ENCODE results near the gene NXNL1.
A peak's percentile ranks its signal among the peaks of the same experiment; 100 is the strongest.

Gene NXNL1

DNA sequence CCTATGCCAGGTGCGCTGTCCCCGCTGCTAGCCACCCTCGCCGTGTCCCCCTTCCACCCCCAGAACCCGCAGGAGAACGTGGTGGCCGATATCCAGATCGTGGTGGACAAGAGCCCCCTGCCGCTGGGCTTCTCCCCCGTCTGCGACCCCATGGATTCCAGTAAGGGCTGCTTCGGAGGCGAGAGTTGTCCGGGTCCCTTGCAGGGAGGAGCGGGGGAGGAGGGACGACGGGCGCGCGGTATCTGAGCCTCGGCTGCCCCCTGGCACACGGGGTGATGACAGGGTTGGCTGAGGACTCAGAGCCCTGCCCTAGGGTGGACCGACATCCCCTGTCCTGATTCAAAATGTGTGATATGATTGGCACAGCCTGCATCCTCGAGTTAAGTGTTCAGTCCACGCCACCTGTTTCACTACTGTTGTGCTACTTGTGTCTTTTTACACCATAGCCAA, 40.2 kb downstream of the NXNL1 start:
- H3K27ac ChIP-seq = peak overlapping the region; percentile 74
- TF ChIP-seq, protein P1, sequence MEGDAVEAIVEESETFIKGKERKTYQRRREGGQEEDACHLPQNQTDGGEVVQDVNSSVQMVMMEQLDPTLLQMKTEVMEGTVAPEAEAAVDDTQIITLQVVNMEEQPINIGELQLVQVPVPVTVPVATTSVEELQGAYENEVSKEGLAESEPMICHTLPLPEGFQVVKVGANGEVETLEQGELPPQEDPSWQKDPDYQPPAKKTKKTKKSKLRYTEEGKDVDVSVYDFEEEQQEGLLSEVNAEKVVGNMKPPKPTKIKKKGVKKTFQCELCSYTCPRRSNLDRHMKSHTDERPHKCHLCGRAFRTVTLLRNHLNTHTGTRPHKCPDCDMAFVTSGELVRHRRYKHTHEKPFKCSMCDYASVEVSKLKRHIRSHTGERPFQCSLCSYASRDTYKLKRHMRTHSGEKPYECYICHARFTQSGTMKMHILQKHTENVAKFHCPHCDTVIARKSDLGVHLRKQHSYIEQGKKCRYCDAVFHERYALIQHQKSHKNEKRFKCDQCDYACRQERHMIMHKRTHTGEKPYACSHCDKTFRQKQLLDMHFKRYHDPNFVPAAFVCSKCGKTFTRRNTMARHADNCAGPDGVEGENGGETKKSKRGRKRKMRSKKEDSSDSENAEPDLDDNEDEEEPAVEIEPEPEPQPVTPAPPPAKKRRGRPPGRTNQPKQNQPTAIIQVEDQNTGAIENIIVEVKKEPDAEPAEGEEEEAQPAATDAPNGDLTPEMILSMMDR (conservative IDR thresholded peaks at IDR 0.05) = no peak

DNA sequence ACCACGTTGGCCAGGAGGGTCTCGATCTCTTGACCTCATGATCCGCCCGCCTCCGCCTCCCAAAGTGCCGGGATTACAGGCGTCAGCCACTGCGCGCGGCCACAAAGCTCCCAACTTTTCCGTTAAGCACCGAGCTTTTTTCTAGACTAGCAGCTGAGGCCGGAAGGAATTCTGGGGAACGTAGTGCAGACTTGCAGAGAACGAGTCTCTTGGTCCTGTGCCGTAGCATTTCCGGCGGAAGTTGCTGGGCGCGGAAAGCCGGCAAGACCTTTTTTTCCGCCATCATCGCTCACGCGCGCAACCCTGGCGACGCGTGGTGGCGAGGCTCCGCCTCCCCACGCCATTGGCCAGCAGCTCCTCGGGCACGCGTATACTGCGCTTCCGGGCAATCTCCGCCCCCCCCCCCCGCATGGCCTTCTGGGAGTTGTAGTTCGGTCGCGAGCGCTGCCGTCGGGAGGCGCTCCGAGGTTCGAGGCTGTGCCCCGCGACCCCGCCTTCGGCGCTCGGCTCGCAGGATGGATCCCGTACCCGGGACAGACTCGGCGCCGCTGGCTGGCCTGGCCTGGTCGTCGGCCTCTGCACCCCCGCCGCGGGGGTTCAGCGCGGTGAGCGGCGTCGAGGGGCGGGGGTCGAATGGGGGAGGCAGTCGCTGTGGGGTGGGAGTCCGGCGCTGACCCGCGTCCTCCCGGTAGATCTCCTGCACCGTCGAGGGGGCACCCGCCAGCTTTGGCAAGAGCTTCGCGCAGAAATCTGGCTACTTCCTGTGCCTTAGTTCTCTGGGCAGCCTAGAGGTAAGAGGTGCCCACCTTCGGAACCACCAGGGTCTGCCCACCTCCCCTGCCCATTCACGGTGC, 40.9 kb downstream of the NXNL1 start, which contains the start of gene MVB12A:
Gene MVB12A (plus strand): TSS at position 427 of the 854 bp plus-strand sequence. CDS start 89 bp downstream, at position 516.
- H3K27ac ChIP-seq = peak within 1 kb of the TSS; percentile 74
- TF ChIP-seq, protein P1 (conservative IDR thresholded peaks at IDR 0.05) = no peak

DNA sequence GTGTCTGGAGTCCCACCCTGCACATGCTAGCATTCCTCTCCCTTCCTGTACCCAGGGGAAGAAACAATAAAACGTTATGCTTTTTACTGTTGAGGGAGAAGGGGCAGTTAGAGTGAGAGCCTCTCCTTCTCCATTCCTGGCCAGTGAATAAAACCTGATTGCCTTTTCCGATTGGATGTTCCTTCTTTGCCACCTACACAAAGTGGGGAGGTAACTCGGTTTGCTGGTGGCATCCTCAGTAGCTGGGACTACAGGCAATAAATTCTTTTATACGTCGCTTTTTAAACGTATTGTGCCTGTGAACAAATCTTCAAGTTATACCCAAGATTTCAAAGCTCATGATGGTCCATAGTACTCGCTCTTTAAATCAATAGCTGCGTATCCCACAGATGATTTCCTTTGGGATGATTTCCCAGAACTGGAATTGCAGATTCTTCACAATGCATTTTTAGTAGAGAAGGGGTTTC, 41.5 kb downstream of the NXNL1 start:
- peak overlapping the region; percentile 74 for H3K27ac ChIP-seq
- TF ChIP-seq, protein P1 (conservative IDR thresholded peaks at IDR 0.05) = no peak

DNA sequence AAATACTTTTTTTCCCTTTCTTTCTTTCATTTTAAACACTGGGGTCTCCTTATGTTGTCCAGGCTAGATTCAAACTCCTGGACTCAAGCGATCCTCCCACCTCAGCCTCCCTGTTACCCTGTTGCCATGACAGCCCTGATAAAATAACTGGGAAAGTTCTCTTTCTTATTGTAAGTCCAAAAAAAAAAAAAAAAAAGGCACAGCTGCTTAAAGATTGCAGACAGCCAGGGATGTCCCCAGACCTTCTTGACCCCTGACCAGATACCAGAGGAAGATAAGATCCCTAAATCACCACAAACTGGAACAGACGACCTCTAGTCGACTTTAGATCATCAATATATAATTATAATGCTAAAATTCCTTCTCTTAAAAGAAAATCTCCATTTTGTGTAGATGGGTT, 42.0 kb downstream of the NXNL1 start:
- TF ChIP-seq, protein P1 (conservative IDR thresholded peaks at IDR 0.05) = no peak
- H3K27ac ChIP-seq = 0 out of 2 replicates have a peak overlapping the region, but pooled peaks have one; percentile 74

DNA sequence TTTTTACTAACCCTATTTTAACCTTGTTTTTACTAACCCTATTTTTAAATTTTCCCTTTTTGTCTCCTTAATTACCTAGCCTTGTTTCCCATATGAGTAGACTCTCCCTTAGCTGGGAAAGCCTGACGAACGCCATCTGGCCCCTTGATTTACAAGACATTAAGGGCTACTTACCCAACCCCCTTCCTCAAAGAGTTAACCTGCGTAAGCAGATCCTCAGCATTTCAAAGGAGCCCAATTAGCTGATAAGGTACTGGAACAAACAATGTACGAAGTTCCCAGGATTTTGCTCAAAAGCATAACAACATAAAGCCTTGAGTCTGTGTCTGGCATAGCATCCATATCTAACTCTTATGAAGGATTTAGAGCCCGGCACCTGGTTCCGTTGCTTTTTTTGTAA, 45.6 kb downstream of the NXNL1 start:
- TF ChIP-seq, protein P1 (conservative IDR thresholded peaks at IDR 0.05) = no peak
- no peak overlapping the region for H3K27ac ChIP-seq

DNA sequence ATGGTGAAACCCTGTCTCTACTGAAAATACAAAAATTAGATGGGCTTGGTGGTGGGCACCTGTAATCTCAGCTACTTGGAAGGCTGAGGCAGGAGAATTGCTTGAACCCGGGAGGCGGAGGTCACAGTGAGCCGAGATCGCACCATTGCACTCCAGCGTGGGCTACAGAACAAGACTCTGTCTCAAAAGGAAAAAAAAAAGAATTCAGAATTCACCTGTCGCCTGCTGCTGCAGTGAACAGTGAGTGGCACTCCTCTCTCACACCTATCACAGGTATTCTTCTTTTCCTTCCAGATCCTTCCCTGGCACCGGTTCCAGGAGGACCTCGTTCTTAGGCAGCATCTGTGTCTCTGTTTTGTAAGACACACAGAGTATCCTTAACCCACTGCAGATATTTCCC, 46.6 kb downstream of the NXNL1 start:
- H3K27ac ChIP-seq = no peak overlapping the region
- TF ChIP-seq, protein P1 (conservative IDR thresholded peaks at IDR 0.05) = no peak

DNA sequence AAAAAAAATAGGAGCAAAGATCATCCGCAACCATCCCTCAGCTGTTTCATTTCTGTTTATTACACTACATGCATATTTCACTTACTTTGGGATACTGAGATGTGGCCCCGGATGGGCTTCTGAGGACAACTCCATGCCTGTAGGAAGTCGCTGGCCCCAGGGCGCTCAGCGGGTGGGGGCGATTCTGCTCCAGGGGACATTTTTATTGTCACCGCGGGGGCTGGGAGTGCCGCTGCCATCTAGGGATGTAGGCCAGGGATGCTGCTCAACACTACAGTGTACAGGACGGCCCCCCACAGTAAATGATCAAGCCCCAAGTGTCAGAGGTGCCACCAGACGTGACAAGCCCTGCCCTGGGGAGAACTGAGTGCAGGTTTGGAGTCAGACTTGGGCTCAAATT, 48.9 kb downstream of the NXNL1 start:
- TF ChIP-seq, protein P1 (conservative IDR thresholded peaks at IDR 0.05) = no peak
- H3K27ac ChIP-seq = no peak overlapping the region

Measured in VCaP (cell line).